HG03469 (cell line): ENCODE measurements around the gene ATP8A1.

Experiments used
- ATAC-seq: cut with Tn5 transposase; IDR thresholded peaks from one replicate; pipeline ENCODE4 v1.9.1; 2021; ENCODE audit warnings: mild to moderate bottlenecking, moderate library complexity, moderate number of reproducible peaks; ENCODE audit not compliant: unreplicated experiment

ATP8A1 gene

GRCh38 chr4:42425146-42426065 is 231.5 kb downstream of the ATP8A1 start:
- ATAC-seq = no peak

- ATAC-seq = no peak
Observed at GRCh38 chr4:42420140-42420539, 236.8 kb downstream of the ATP8A1 start.

GRCh38 chr4:42417550-42417949 is 239.4 kb downstream of the ATP8A1 start:
- no peak for ATAC-seq

- ATAC-seq = no peak
Observed at GRCh38 chr4:42416017-42416416, 240.9 kb downstream of the ATP8A1 start.

- ATAC-seq = no peak
Observed at GRCh38 chr4:42415281-42415680, 241.6 kb downstream of the ATP8A1 start.

- ATAC-seq = no peak
Observed at GRCh38 chr4:42412251-42412650, 244.7 kb downstream of the ATP8A1 start.

GRCh38 chr4:42411803-42412202 is 245.1 kb downstream of the ATP8A1 start:
- no peak for ATAC-seq

GRCh38 chr4:42410446-42410845 is 246.5 kb downstream of the ATP8A1 start:
- no peak for ATAC-seq

- ATAC-seq = no peak
Observed at GRCh38 chr4:42404001-42404400, 252.9 kb downstream of the ATP8A1 start.

- no peak for ATAC-seq
Observed at GRCh38 chr4:42401171-42401570, 255.7 kb downstream of the ATP8A1 start.

GRCh38 chr4:42399393-42399792 is 257.5 kb downstream of the ATP8A1 start:
- no peak for ATAC-seq

- ATAC-seq = no peak
Observed at GRCh38 chr4:42398871-42399331, 258.0 kb downstream of the ATP8A1 start.

GRCh38 chr4:42398171-42398870 is 258.6 kb downstream of the ATP8A1 start:
- peak; percentile 36 for ATAC-seq

GRCh38 chr4:42397635-42398170 is 259.2 kb downstream of the ATP8A1 start:
- peak; percentile 11 for ATAC-seq

GRCh38 chr4:42396752-42397634 is 259.9 kb downstream of the ATP8A1 start, which contains the start of gene SHISA3:
TSS of gene SHISA3 (plus strand) at chr4:42397488. CDS start at chr4:42398057, 569 bp downstream.
- ATAC-seq = peak; percentile 24

GRCh38 chr4:42396361-42396751 is 260.5 kb downstream of the ATP8A1 start:
- ATAC-seq = no peak

GRCh38 chr4:42395595-42395994 is 261.3 kb downstream of the ATP8A1 start:
- no peak for ATAC-seq

- no peak for ATAC-seq
Observed at GRCh38 chr4:42392436-42392835, 264.5 kb downstream of the ATP8A1 start.

GRCh38 chr4:42391981-42392380 is 264.9 kb downstream of the ATP8A1 start:
- ATAC-seq = no peak

- ATAC-seq = no peak
Observed at GRCh38 chr4:42391355-42391664, 265.6 kb downstream of the ATP8A1 start.
